K562 (cell line): Measurements from ENCODE around the gene TULP4. TPM values are rescaled to one million over a fixed set of nuclear protein-coding genes. Genes with fewer than 3 reads are reported as not detected.

Experiments used
- ATAC-seq: fragments of 200-7000 bp; cut with Tn5 transposase; 3 replicates; pipeline ENCODE4 v1.9.1; 2020; ENCODE audit warnings: moderate library complexity
- BruUV-seq: library from RNA; stranded (reverse); fragments of 400-500 nt; replicated peaks from 2 replicates; lab custom pipeline; 2021; lab: Mats Ljungman, UMichigan
- CTCF ChIA-PET: fragments of 300-600 bp; formaldehyde crosslinking; extraction: SDS; loops from one replicate; lab custom pipeline; 2021; ENCODE audit warnings: low intra/inter-chr PET ratio; lab: Yijun Ruan, JAX
- POLR2A ChIA-PET: fragments of 300-600, 350-650 bp; sonication (Branson Sonifier 250); formaldehyde crosslinking; extraction: SDS; loops from one replicate; lab custom pipeline; 2021; ENCODE audit warnings: antibody characterized with exemption, inconsistent platforms; lab: Yijun Ruan, JAX
- DNase-seq, 4 experiments: peaks; one replicate each; pipeline versions ENCODE4 v3.0.0 to v3.0.0-alpha.2; 2011 to 2018; ENCODE audit warnings: low spot score in 3 of 4, mixed read lengths in 3 of 4; ENCODE audit errors: extremely low read depth in 1 of 4
- FAIRE-seq: peaks from 2 replicates; lab custom pipeline; 2011; peaks lifted over from hg19 to GRCh38; lab: Jason Lieb, UNC
- H2AFZ ChIP-seq: 2 replicates; pipeline ENCODE4 v1.6.0; 2011; ENCODE audit warnings: low read depth, low read length, control low read depth, inconsistent platforms
- H3K27ac ChIP-seq: fragments of 200-600 bp; 3 replicates; pipeline ENCODE4 v1.8.0; 2011; ENCODE audit warnings: low read depth, mild to moderate bottlenecking, control low read depth, inconsistent platforms, low read length, moderate library complexity, mixed read lengths; ENCODE audit errors: extremely low read depth
- H3K27me3 ChIP-seq, 2 experiments: fragments of 300-600 bp in 1 of 2; 2 replicates in 1 of 2; 3 replicates in 1 of 2; pipeline versions ENCODE4 v1.6.0 to v1.8.0; 2011; ENCODE audit warnings: inconsistent platforms in 2 of 2, low read length in 2 of 2, mild to moderate bottlenecking in 1 of 2, mixed read lengths in 1 of 2, moderate library complexity in 1 of 2; ENCODE audit not compliant: control insufficient read depth in 2 of 2, insufficient read depth in 2 of 2
- H3K36me3 ChIP-seq: fragments of 300-600 bp; 3 replicates; pipeline ENCODE4 v1.8.0; 2011; ENCODE audit warnings: mild to moderate bottlenecking, low read length, inconsistent platforms; ENCODE audit not compliant: control insufficient read depth, insufficient read depth
- H3K4me1 ChIP-seq, 2 experiments: fragments of 200-600 bp in 1 of 2; replicated peaks in 1 of 2; 2 replicates in 1 of 2; 3 replicates in 1 of 2; pipeline versions ENCODE4 v1.5.1 to v1.8.0; 2011; ENCODE audit warnings: inconsistent platforms in 2 of 2, low read length in 2 of 2, mild to moderate bottlenecking in 1 of 2, mixed read lengths in 1 of 2, moderate library complexity in 1 of 2; ENCODE audit not compliant: control insufficient read depth in 2 of 2, insufficient read depth in 2 of 2
- H3K4me2 ChIP-seq: 2 replicates; pipeline ENCODE4 v1.6.1; 2011; ENCODE audit warnings: low read length, control low read depth, inconsistent platforms, mixed read lengths; ENCODE audit not compliant: insufficient read depth
- H3K4me3 ChIP-seq: fragments of 200-600 bp; sonication (generic), shearing (Covaris generic); 2 replicates; pipeline ENCODE4 v1.5.1; 2016; ENCODE audit warnings: control low read depth, inconsistent platforms
- H3K79me2 ChIP-seq: fragments of 200-600 bp; 3 replicates; pipeline ENCODE4 v1.8.0; 2011; ENCODE audit warnings: low read length, inconsistent platforms; ENCODE audit not compliant: control insufficient read depth, insufficient read depth
- H3K9ac ChIP-seq, 2 experiments: 2 replicates each; pipeline versions ENCODE4 v1.6.0 to v1.6.1; 2011; ENCODE audit warnings: low read depth in 2 of 2, low read length in 2 of 2, control low read depth in 1 of 2, inconsistent platforms in 1 of 2, mild to moderate bottlenecking in 1 of 2, mixed read lengths in 1 of 2; ENCODE audit not compliant: insufficient read depth in 1 of 2
- H3K9me1 ChIP-seq: one replicate; pipeline ENCODE4 v1.6.0; 2011; ENCODE audit warnings: inconsistent platforms, mild to moderate bottlenecking, low read length, moderate library complexity; ENCODE audit not compliant: control insufficient read depth, insufficient read depth
- H3K9me3 ChIP-seq: replicated peaks from 2 replicates; pipeline ENCODE4 v1.5.1; 2011; ENCODE audit warnings: low read depth, low read length, inconsistent platforms; ENCODE audit not compliant: control insufficient read depth, insufficient read depth
- H4K20me1 ChIP-seq: replicated peaks from 2 replicates; pipeline ENCODE4 v1.6.1; 2011; ENCODE audit warnings: low read length, inconsistent platforms, mixed read lengths; ENCODE audit not compliant: control insufficient read depth, insufficient read depth
- CEBPB ChIP-seq: fragments of 450-650 bp; IDR thresholded peaks from 2 replicates; pipeline ENCODE4 v1.6.1; 2016; ENCODE audit warnings: missing genetic modification characterization, missing compliant biosample characterization
- CEBPG ChIP-seq, 3 experiments: fragments of 200-800 bp in 1 of 3; sonication (Bioruptor generic) in 1 of 3; sonication (generic) in 1 of 3; formaldehyde crosslinking in 1 of 3; IDR thresholded peaks in 2 of 3; conservative IDR thresholded peaks in 1 of 3; 2 replicates each; pipeline versions ENCODE4 v1.6.1 to v1.8.0; 2016 to 2022; ENCODE audit warnings: missing compliant biosample characterization in 2 of 3, missing genetic modification characterization in 2 of 3, mild to moderate bottlenecking in 1 of 3, missing genetic modification reagents in 1 of 3
- MEF2A ChIP-seq: IDR thresholded peaks from 2 replicates; pipeline ENCODE4 v1.6.1; 2011; ENCODE audit warnings: low read depth, mild to moderate bottlenecking, low read length, moderate library complexity; ENCODE audit not compliant: control insufficient read depth
- PHF21A ChIP-seq: fragments of 450-650 bp; IDR thresholded peaks from 2 replicates; pipeline ENCODE4 v1.6.1; 2017; ENCODE audit warnings: low read depth, borderline replicate concordance
- TAF7 ChIP-seq: fragments of 450-650 bp; IDR thresholded peaks from 2 replicates; pipeline ENCODE4 v1.6.1; 2016; ENCODE audit warnings: missing genetic modification characterization, missing compliant biosample characterization
- ZNF431 ChIP-seq: sonication (generic); formaldehyde crosslinking; IDR thresholded peaks from 2 replicates; pipeline ENCODE4 v1.8.0; 2022; ENCODE audit warnings: mild to moderate bottlenecking, missing genetic modification reagents
- WGBS: fragments of 100-300 bp; shearing (Covaris generic); methylation state at CpG from one replicate; pipeline ENCODE4 v1.1.6; 2016; ENCODE audit warnings: low coverage, mixed read lengths; ENCODE audit not compliant: insufficient coverage; ENCODE audit errors: missing lambda C conversion rate; 5-methylcytosine and 5-hydroxymethylcytosine counted together
- in situ Hi-C: fragments of 300-500 bp; cut with MboI; formaldehyde crosslinking; loops from 4 replicates; pipeline ENCODE4 v1.15.0; 2018; ENCODE audit warnings: inconsistent platforms, mixed read lengths
- intact Hi-C: fragments of 100-400 bp; cut with micrococcal nuclease; formaldehyde crosslinking; loops from 2 replicates; pipeline ENCODE4 v1.14.2; 2022
- polyA plus RNA-seq, 8 experiments: library from polyadenylated mRNA; depleted of rRNA in 4 of 8; stranded (reverse) in 5 of 8; unstranded in 3 of 8; fragments of >200 nt; fragmentation: Nextera tagmentation in 2 of 8; fragmentation: Illumina TruSeq in 1 of 8; extraction: Ambion mirVana in 2 of 8; extraction: Trizol in 1 of 8; gene quantifications; 2 replicates each; pipeline versions ENCODE4 v1.2.1 to v1.2.3, GENCODE V29; 2011 to 2014; ENCODE audit warnings: inconsistent platforms in 1 of 8, missing spikeins in 1 of 8
- total RNA-seq, 7 experiments: library from RNA; depleted of rRNA in 6 of 7; stranded (reverse); fragments of >200 nt in 6 of 7; fragmentation: Illumina TruSeq in 2 of 7; extraction: Trizol in 2 of 7; gene quantifications; 2 replicates each; pipeline versions ENCODE4 v1.2.1 to v1.2.3, GENCODE V29; 2011 to 2021; ENCODE audit warnings: low replicate concordance in 1 of 7
- TF ChIP-seq, protein P1 (sequence below), 3 experiments: fragments of 200-800 bp in 1 of 3; fragments of 250-450 bp in 1 of 3; fragments of 450-650 bp in 1 of 3; sonication (Bioruptor Pico) in 1 of 3; sonication (Bioruptor generic) in 1 of 3; formaldehyde crosslinking in 1 of 3; IDR thresholded peaks; 2 replicates each; pipeline versions ENCODE4 v1.6.1 to v1.8.0; 2016 to 2022; ENCODE audit warnings: mild to moderate bottlenecking in 2 of 3, missing genetic modification characterization in 2 of 3, missing compliant biosample characterization in 1 of 3, moderate library complexity in 1 of 3

TULP4 gene
- total and polyA plus RNA-seq, 9 of the 15 experiments (the other 6 are each of a cell fraction or from before 2014, with no cell fraction given), result 1.2 to 50.4 (median 11.0) TPM

DNA sequence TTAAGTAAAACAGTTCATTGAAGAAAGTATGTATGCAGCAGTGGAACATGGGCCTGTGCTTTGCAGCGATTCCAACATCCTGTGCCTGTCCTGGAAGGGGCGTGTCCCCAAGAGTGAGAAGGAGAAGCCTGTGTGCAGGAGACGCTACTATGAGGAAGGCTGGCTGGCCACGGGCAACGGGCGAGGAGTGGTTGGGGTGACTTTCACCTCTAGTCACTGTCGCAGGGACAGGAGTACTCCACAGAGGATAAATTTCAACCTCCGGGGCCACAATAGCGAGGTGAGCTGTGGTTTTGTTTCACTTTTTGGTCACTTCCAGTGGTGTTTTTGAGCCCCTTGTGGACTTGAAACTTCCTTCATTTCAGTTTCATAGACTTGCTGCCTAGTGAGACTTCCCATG lies 1.7 kb downstream of the TULP4 start:
- Histone ChIP-seq H3K79me2 (peaks cover 3% of the 10 kb centered on the region; the same call in 1 of the 3 replicates), H4K20me1 (no peaks in the 10 kb centered on the region), H3K36me3 (peaks cover 14% of the 10 kb centered on the region; the same call in 1 of the 3 replicates), H3K9me1 (no peaks in the 10 kb centered on the region), H3K27me3 (no peaks in the 10 kb centered on the region), H3K4me3 (no peak overlapping the region), H3K27ac (no peak overlapping the region), H3K9me3 (no peaks in the 10 kb centered on the region), H3K4me2 (no peak overlapping the region), H3K9ac (peak overlapping the region in 1 of 2 experiments; percentile 75; a peak in 1 of 4 replicates), H2AFZ (no peak overlapping the region), H3K4me1 (no peaks in the 10 kb centered on the region)
- DNase-seq, result no peak
- WGBS, result 88% methylated on average over 9 of the region's 9 CpGs
- CTCF ChIA-PET, result no interaction called here
- BruUV-seq, result no TSS peak
- FAIRE-seq, result no peak
- peak; percentile 53; the same call in 2 of the 3 replicates for ATAC-seq
- no peak for TF ChIP-seq TAF7 (tag)
- intact Hi-C loops, result no loop called here
- POLR2A ChIA-PET, result interaction anchor here (0.9 to 1.6 kb wide), 2 partner anchors 13 to 26 kb away, joined by 3 read pairs; no protein-coding TSS in a partner anchor
- in situ Hi-C loops, result no loop called here

DNA sequence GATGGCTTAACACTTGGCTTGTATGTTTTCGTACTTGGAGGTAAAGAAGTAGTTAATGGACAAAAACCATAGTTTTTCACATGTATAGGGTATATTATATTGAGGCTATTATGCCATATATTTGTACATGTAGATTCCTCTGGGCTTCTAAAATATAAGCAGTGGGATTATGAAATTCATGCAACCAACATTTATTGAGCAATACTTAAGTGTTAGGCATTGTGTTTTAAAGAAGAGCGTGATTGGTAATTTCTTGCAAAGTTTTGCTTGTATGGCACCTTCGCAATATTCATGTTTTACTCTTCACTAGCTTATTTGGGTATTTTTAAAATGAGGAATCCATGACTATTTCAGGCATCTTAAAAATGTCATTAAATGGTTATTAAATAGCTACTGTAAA lies 2.5 kb downstream of the TULP4 start:
- POLR2A ChIA-PET, result interaction anchor here (0.9 kb wide), 1 partner anchor 26 kb away, joined by 3 read pairs; no protein-coding TSS in a partner anchor

More for the DNA sequence above, 2.5 kb downstream of the TULP4 start:
- Histone ChIP-seq H2AFZ (no peak overlapping the region), H3K9me3 (no peaks in the 10 kb centered on the region), H3K79me2 (peaks cover 3% of the 10 kb centered on the region; the same call in 1 of the 3 replicates), H4K20me1 (no peaks in the 10 kb centered on the region), H3K4me2 (no peak overlapping the region), H3K27ac (no peak overlapping the region), H3K27me3 (no peaks in the 10 kb centered on the region), H3K4me1 (no peaks in the 10 kb centered on the region), H3K4me3 (no peak overlapping the region), H3K36me3 (peaks cover 14% of the 10 kb centered on the region; the same call in 1 of the 3 replicates), H3K9ac (no peak overlapping the region), H3K9me1 (no peaks in the 10 kb centered on the region)
- in situ Hi-C loops (no loop called here), intact Hi-C loops (no loop called here)
- no peak for FAIRE-seq
- DNase-seq, result no peak
- BruUV-seq, result no TSS peak
- WGBS, result 96% methylated on average over 3 of the region's 3 CpGs
- TF ChIP-seq CEBPB (tag), result peak; percentile 78; the same call in 1 of the 2 replicates
- TF ChIP-seq PHF21A, result no peak
- TF ChIP-seq CEBPG (CRISPR knock-in tag; IDR thresholded peaks at IDR 0.05), result no peak
- peak; percentile 66 to 84; a peak in 3 of 4 replicates for TF ChIP-seq CEBPG (tag; conservative IDR thresholded peaks at IDR 0.05 in 1 of 2, IDR thresholded peaks at IDR 0.05 in 1 of 2)
- no peak for TF ChIP-seq MEF2A
- TF ChIP-seq, protein P1, sequence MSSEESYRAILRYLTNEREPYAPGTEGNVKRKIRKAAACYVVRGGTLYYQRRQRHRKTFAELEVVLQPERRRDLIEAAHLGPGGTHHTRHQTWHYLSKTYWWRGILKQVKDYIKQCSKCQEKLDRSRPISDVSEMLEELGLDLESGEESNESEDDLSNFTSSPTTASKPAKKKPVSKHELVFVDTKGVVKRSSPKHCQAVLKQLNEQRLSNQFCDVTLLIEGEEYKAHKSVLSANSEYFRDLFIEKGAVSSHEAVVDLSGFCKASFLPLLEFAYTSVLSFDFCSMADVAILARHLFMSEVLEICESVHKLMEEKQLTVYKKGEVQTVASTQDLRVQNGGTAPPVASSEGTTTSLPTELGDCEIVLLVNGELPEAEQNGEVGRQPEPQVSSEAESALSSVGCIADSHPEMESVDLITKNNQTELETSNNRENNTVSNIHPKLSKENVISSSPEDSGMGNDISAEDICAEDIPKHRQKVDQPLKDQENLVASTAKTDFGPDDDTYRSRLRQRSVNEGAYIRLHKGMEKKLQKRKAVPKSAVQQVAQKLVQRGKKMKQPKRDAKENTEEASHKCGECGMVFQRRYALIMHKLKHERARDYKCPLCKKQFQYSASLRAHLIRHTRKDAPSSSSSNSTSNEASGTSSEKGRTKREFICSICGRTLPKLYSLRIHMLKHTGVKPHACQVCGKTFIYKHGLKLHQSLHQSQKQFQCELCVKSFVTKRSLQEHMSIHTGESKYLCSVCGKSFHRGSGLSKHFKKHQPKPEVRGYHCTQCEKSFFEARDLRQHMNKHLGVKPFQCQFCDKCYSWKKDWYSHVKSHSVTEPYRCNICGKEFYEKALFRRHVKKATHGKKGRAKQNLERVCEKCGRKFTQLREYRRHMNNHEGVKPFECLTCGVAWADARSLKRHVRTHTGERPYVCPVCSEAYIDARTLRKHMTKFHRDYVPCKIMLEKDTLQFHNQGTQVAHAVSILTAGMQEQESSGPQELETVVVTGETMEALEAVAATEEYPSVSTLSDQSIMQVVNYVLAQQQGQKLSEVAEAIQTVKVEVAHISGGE (CRISPR knock-in tag; IDR thresholded peaks at IDR 0.05), result no peak
- no peak for TF ChIP-seq ZNF431 (CRISPR knock-in tag)
- ATAC-seq, result no peak
- CTCF ChIA-PET, result no interaction called here
